ENCODE data around the gene SPTBN1. TPM values are rescaled to one million over a fixed set of nuclear protein-coding genes. Genes with fewer than 3 reads are reported as not detected.

Gene SPTBN1
- total and polyA plus RNA-seq, 2 donors (not counting 3 experiments of a cell fraction or from before 2014, with no cell fraction given), result 63.3 to 320 TPM

- no TSS peak for BruUV-seq (replicated peaks)
- H2AFZ ChIP-seq (ENCODE audit: low read depth, low read length), result no peak overlapping the region
- H3K4me1 ChIP-seq (ENCODE audit: control insufficient read depth, extremely low read depth, insufficient read depth, low read length), result peaks cover 33% of the 10 kb centered on the region
- no peak for TF ChIP-seq POLR2AphosphoS5 (IDR thresholded peaks at IDR 0.05; ENCODE audit: insufficient read depth, low read depth, low read length)
- no peak for TF ChIP-seq JUN (IDR thresholded peaks at IDR 0.05; ENCODE audit: borderline replicate concordance, insufficient read depth, insufficient read length, low read depth)
- TF ChIP-seq MAX (IDR thresholded peaks at IDR 0.05; ENCODE audit: insufficient read depth, insufficient read length), result no peak
- no peak for TF ChIP-seq CTCF (IDR thresholded peaks at IDR 0.05; ENCODE audit: extremely low read depth in 1 of 2, insufficient read depth in 1 of 2, low read depth in 1 of 2, low read length in 2 of 2)
- no peak for TF ChIP-seq POLR2A (IDR thresholded peaks at IDR 0.05; ENCODE audit: low read depth, low read length)
- TF ChIP-seq GATA2 (IDR thresholded peaks at IDR 0.05; ENCODE audit: insufficient read depth, insufficient read length, low read depth, low read length), result no peak
- TF ChIP-seq EZH2 (IDR thresholded peaks at IDR 0.05; ENCODE audit: borderline replicate concordance, low read depth, low read length, severe bottlenecking), result no peak
- TF ChIP-seq MYC (IDR thresholded peaks at IDR 0.05; ENCODE audit: low read depth, low read length), result no peak
- TF ChIP-seq FOS (IDR thresholded peaks at IDR 0.05; ENCODE audit: borderline replicate concordance, insufficient read depth, low read length), result no peak
- CTCF ChIA-PET, result interaction anchor here (1.1 to 1.6 kb wide), 5 partner anchors 10 to 364 kb away, joined by 3 to 4 read pairs (median 4); no protein-coding TSS in a partner anchor
- H3K9me3 ChIP-seq (replicated peaks; ENCODE audit: control insufficient read depth, insufficient read depth, low read length), result no peaks in the 10 kb centered on the region
- no peaks in the 10 kb centered on the region for H3K27me3 ChIP-seq (ENCODE audit: control insufficient read depth in 2 of 2, insufficient read depth in 2 of 2, low read length in 2 of 2)
- peaks cover 30% of the 10 kb centered on the region for H3K79me2 ChIP-seq (ENCODE audit: control insufficient read depth, insufficient read depth, low read length)
- H3K4me2 ChIP-seq (ENCODE audit: insufficient read depth, low read length), result no peak overlapping the region
- dilution Hi-C loops (cut with MboI; ENCODE audit: extremely low pct_ligation_motif_present, low sequenced_read_pairs) (no loop called here), intact Hi-C loops (cut with micrococcal nuclease) (loop anchor here (2.0 to 5.0 kb wide), 2 partner anchors 14 to 86 kb away; partner anchors contain the start of gene SPTBN1)
- POLR2A ChIA-PET, result interaction anchor here (0.7 kb wide), 1 partner anchor 194 kb away, joined by 4 read pairs; no protein-coding TSS in a partner anchor
- peak overlapping the region; percentile 45 for H3K27ac ChIP-seq (ENCODE audit: insufficient read depth, low read depth, low read length)
- H3K36me3 ChIP-seq (ENCODE audit: control insufficient read depth in 2 of 2, extremely low read depth in 1 of 2, insufficient read depth in 2 of 2, low read length in 2 of 2), result no peaks in the 10 kb centered on the region
- H4K20me1 ChIP-seq (replicated peaks; ENCODE audit: control insufficient read depth, extremely low read depth, insufficient read depth, low read length), result no peaks in the 10 kb centered on the region
- FAIRE-seq, result no peak
- H3K9me1 ChIP-seq (replicated peaks; ENCODE audit: control insufficient read depth, extremely low read depth, insufficient read depth, low read length), result no peaks in the 10 kb centered on the region
- H3K4me3 ChIP-seq (replicated peaks in 1 of 3; ENCODE audit: insufficient read depth in 1 of 3, low read depth in 1 of 3, low read length in 3 of 3), result no peak overlapping the region
- DNase-seq (ENCODE audit: low read depth, low spot score), result peak; percentile 65
- no peak overlapping the region for H3K9ac ChIP-seq (replicated peaks; ENCODE audit: extremely low read depth, insufficient read depth, low read length)
These were observed 15.1 kb downstream of the SPTBN1 start for GRCh38 chr2:54471221-54471711.
